Choroid plexus epithelial cell (primary cell): ENCODE results near the gene TNS4.
"Not testable (repeated sequence)": the region's sequence is repeated elsewhere in the genome, so short reads cannot be mapped to it uniquely, and the experiment has no call there.

Source experiments
- DNase-seq: peaks from one replicate; pipeline ENCODE4 v3.0.0-alpha.2; 2010; ENCODE audit warnings: low read depth
- H3K4me3 ChIP-seq: 2 replicates; pipeline ENCODE4 v1.5.1; 2011; ENCODE audit warnings: low read depth, mild to moderate bottlenecking, control low read depth, low read length, moderate library complexity
- CTCF ChIP-seq: conservative IDR thresholded peaks from 2 replicates; pipeline ENCODE4 v1.5.1; 2011; ENCODE audit warnings: low read depth, mild to moderate bottlenecking, control low read depth, inconsistent platforms, low read length, moderate library complexity

Gene TNS4, protein sequence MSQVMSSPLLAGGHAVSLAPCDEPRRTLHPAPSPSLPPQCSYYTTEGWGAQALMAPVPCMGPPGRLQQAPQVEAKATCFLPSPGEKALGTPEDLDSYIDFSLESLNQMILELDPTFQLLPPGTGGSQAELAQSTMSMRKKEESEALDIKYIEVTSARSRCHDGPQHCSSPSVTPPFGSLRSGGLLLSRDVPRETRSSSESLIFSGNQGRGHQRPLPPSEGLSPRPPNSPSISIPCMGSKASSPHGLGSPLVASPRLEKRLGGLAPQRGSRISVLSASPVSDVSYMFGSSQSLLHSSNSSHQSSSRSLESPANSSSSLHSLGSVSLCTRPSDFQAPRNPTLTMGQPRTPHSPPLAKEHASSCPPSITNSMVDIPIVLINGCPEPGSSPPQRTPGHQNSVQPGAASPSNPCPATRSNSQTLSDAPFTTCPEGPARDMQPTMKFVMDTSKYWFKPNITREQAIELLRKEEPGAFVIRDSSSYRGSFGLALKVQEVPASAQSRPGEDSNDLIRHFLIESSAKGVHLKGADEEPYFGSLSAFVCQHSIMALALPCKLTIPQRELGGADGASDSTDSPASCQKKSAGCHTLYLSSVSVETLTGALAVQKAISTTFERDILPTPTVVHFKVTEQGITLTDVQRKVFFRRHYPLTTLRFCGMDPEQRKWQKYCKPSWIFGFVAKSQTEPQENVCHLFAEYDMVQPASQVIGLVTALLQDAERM

DNA sequence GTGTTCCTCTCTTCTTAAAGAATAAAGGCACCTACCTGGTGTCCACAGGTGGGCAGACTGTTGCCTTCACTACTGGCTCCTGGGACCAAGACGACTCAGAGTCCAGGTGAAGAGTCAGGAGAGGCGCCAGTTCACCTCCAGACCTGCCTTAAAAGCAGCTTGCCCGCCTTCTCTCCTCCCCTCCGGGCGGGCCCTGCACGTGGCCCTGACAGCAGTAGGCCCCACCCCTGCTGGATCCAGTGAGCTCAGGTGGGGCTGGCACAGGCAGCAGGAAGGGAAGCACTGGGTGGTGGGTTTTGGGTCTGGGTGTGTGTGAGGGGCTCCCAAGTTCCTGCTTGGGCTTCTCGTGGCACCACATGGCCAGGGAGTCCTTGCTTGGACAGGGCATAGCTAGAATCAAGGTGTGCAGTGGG is at the start of gene TNS4:
Gene TNS4 (minus strand): TSS at position 125 of the 413 bp plus-strand sequence. CDS start 5,198 bp downstream, outside the sequence.
- no peak within 1 kb of the TSS for H3K4me3 ChIP-seq
- no peak for DNase-seq
- no peak for TF ChIP-seq CTCF

DNA sequence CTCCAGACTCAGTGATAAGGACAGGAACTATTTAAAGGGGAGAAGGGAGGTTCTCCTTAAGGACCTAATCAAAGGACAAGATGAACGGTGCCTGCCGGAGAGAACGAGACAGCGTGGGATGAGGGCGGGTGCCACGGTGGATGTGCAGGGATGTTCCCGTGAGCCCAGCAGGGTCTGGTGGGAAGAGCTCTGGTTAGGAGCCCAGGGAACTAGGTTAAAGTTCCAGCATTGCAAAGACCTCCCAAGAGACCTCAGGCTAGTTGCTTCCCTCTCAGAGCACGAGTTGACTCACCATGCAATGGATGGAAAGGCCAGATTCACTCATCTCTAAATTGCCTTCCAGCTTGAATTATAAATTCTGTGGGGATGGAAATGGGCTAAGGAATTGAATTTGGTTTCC is 49.2 kb upstream of the TNS4 start:
- TF ChIP-seq CTCF: no peak
- peak; percentile 95 for DNase-seq
- no peak overlapping the region for H3K4me3 ChIP-seq

- DNase-seq: peak; percentile 97
- no peak for TF ChIP-seq CTCF
- no peak overlapping the region for H3K4me3 ChIP-seq
Measured at GRCh38 chr17:40548982-40549685, 47.7 kb upstream of the TNS4 start.

- H3K4me3 ChIP-seq: no peak overlapping the region
- TF ChIP-seq CTCF: no peak
- DNase-seq: no peak
Measured at GRCh38 chr17:40548491-40548981, 47.1 kb upstream of the TNS4 start.

- TF ChIP-seq CTCF: no peak
- no peak for DNase-seq
- H3K4me3 ChIP-seq: no peak overlapping the region
Measured at GRCh38 chr17:40547785-40548478, 46.5 kb upstream of the TNS4 start.

DNA sequence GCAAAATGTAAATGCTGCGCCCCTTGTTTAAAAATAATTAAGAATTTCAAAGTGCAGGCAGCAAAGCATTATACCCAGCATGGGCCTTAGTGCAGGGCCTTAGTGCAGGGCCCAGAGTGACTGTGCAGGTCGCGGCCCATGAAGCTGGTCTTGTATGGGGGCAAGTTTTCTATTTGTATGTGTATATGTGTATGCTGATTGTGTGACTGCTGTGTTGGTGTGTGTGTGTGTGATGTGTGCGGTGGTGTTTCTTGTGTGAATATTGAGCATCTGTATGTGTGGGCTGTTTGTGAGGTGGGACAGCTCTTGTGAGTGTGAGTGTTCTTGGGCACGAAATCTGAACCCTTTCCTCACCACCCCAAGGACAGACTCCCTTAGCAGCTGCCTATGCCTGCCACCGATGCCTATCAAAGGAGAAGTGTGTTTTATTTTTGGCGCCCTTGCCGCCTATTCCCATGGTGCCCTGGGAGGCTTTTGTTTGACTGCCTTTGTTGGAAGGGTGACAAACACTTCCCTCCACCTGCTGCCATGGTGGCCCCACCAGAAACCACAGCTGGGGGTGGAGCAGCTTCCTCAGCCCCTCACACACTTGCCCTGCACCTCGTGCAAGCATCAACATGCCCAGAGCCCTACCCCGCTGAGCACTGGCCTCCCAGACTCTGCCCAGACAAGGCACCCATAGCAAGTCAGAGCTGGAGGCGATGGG is 45.8 kb upstream of the TNS4 start:
- no peak for DNase-seq
- TF ChIP-seq CTCF: no peak
- H3K4me3 ChIP-seq: no peak overlapping the region

- not testable (repeated sequence) for DNase-seq, H3K4me3 ChIP-seq
Measured at GRCh38 chr17:40546497-40546896, 45.1 kb upstream of the TNS4 start.
